Hematopoietic multipotent progenitor cell (in vitro differentiated cells): ENCODE results near the gene SLC25A25. TPM values are rescaled to one million over a fixed set of nuclear protein-coding genes. Genes with fewer than 3 reads are reported as not detected.
"Not testable (repeated sequence)": the region's sequence is repeated elsewhere in the genome, so short reads cannot be mapped to it uniquely, and the experiment has no call there.

Experiments used
- DNase-seq, 3 donors: peaks; one replicate each; pipeline ENCODE4 v3.0.0-alpha.2; 2011 to 2015; ENCODE audit warnings: low read depth in 2 of 3, low spot score in 2 of 3
- total RNA-seq: library from RNA; depleted of rRNA; stranded (reverse); fragments of >200 nt; gene quantifications from one replicate; pipeline ENCODE4 v1.2.3, GENCODE V29; 2012

SLC25A25 gene
- total RNA-seq, 1 donor, result 14.8 TPM

DNA sequence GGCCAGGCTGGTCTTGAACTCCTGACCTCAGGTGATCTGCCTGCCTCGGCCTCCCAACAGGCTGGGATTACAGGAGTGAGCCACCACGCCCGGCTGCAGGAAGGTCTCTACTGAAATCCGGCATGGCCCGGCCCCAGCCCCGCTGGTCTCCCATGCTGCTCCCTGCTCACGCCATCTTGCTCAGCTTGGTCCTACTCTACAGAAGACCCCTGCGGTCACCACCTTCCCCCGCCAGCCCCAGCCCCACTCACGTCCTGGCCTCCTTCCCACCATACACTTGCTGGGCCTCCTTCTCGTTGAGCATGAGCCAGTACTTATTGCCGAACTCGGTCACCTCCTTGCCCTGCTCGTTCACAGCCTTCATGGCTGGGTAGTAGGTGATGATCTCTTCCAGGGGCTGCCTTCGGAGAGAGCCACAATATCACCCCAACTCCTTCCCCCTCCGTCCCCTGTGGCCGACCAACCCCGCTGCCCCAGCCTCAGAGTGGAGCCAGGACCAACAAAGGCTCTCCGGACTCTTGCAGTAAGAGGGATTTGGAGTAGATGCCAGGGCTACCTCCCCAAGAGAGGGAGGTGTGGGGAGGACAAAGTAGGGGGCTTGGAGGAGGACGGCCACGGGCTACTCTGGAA, 55.5 kb downstream of the SLC25A25 start:
- DNase-seq, result no peak

DNA sequence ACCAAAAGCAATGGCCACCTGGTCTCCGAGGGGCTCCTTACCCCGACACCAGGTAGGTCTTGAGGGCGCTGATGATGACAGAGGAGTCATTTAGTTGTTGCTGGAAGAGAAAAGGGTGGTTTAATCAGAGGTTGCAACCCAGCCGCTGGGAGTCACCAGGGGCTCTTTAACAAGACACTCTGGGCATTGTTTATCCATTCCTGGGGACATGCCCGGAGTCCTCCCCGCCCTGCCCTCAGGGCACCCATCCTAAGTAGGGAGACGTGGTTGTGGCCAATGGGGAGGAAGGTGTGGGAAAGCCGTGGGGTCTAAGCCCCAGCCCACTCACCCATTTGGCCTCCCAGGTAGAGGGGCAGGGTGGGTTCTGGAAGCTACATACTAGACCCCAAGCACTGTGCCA, 56.4 kb downstream of the SLC25A25 start:
- DNase-seq, result no peak

- peak in 2 of 3 donors; percentile 40 to 58 for DNase-seq
Measured at GRCh38 chr9:128124873-128125579, 57.0 kb downstream of the SLC25A25 start.

GRCh38 chr9:128125580-128126354, 57.7 kb downstream of the SLC25A25 start:
- no peak for DNase-seq

DNA sequence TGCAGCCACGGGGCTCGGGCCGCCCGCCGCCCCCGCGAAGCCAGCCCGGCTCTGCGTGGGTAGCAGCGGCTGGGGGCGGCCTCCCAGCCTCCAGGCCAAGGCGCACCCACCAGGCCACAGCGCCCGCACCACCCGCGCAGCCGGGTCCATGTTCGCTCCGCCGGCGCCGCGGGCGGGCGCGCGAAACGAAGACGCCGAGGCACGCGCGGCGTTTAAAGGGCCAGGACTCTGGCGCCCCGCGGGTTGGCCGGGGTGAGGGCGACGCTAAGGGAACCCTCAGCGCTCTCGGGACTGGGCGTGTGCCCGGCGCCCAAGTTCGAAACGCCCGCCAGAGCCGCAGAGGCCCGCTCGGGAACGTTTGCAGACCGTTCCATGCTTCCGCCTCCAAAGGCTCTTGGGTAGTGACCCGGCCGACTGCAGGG, 59.5 kb downstream of the SLC25A25 start, which contains the start of gene PTGES2:
Gene PTGES2 (minus strand): TSS at position 162 of the 422 bp plus-strand sequence. CDS start 12 bp downstream, at position 150.
- peak; percentile 73 to 90 (median 89) for DNase-seq

DNA sequence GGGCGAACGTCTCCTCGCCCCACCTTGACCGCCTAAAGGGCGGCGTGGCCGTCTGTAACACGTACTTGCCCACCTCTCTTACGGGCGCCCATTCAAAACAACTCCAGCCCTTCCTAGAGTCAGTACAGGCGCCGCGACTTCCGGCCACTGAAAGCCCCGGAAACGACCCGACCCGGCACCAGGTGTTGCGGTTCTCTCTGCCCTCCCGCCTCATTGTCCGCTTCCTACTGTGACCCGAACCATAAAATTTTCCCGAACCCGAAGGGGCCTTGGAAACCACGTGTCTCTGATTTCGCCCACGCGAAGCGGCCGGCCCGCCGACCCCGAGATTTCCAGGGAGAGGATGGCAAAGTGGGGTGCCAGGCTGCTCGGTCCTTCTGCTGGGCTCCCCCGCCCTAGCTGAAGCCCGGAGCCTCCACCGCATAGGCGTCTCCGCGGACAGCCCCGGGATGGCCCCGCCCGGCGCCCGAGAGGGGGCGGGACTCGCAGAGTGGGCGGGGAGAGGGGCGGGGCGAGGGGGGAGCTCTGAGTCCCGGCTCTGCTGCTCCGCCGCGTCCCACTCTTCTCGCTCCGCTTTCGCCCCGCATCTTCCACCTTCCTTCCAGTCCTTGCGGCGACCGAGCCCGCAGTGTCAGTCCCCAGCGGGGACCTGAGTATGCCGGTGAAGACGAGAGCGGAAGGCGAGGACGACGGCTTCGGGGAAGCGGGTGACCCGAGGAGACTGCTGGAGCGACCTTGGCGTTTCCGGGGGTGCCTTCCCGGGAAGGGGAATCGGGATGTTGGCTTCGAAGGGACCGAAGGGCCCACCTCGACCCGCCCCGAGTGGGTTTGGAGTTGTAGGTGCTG, 60.2 kb downstream of the SLC25A25 start:
- peak; percentile 87 to 94 (median 91) for DNase-seq

- DNase-seq, result no peak
Measured at GRCh38 chr9:128128836-128129590, 61.0 kb downstream of the SLC25A25 start.

- not testable (repeated sequence) for DNase-seq
Measured at GRCh38 chr9:128129976-128130590, 62.1 kb downstream of the SLC25A25 start.

DNA sequence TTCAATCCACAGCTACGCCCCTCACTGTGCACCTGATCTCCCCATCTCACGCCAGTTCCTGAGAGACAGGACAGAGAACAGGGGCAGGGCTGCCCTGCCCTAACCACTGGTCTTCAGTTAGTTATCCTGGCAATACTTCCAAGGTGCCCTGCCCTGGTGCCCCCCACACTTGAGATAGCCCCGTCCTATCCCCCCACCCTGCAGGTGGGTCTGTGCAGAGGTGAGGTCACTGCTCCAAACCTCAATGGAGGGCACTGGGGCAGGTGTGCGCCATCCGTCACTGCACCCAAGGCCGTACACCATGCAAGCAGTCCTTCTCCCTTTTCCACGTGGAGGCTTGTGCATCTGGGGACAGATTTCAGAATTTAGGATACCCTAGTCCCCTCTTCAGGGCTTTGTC, 62.6 kb downstream of the SLC25A25 start:
- not testable (repeated sequence) for DNase-seq

GRCh38 chr9:128131346-128131745, 63.3 kb downstream of the SLC25A25 start:
- not testable (repeated sequence) for DNase-seq

GRCh38 chr9:128132139-128132538, 64.1 kb downstream of the SLC25A25 start:
- DNase-seq, result not testable (repeated sequence)

- DNase-seq, result not testable (repeated sequence)
Measured at GRCh38 chr9:128135561-128135960, 67.5 kb downstream of the SLC25A25 start.

GRCh38 chr9:128136816-128137793, 69.1 kb downstream of the SLC25A25 start:
- DNase-seq, result no peak

GRCh38 chr9:128138001-128138400, 70.0 kb downstream of the SLC25A25 start:
- no peak for DNase-seq

DNA sequence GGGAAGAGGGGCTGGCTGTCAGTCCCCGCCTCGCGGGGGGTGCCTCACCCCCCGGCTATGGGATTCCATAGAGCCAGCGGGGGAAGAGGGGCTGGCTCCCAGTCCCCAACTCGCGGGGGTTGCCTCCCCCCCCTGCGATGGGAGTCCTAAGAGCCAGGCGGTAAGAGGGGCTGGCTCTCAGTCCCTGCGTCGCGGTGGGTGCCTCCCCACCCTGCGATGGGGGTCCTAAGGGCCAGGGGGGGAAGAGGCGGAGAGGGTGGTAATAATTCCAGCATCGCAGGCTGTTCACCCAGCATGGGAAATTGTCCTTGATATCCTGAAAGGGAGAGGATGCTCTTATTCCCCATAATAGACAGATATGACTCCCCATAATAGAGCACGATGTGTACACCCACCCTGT, 71.6 kb downstream of the SLC25A25 start:
- no peak for DNase-seq

DNA sequence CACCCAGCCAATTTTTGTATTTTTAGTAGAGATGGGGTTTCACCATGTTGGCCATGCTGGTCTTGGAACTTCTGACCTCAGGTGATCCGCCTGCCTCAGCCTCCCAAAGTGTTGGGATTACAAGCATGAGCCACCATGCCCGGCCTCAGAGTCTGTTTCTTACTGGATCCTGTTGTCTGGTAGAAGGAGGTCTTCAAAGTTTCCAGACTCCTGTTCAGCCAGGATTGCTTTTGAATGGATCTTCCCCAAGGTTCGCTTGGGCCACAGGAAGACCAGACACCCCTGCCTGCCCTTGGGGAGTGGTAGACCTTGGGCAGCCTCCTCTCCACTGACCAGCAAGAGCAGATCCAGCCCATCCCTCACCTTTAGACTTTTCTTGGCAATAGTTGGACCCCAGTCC, 73.6 kb downstream of the SLC25A25 start:
- no peak for DNase-seq

DNA sequence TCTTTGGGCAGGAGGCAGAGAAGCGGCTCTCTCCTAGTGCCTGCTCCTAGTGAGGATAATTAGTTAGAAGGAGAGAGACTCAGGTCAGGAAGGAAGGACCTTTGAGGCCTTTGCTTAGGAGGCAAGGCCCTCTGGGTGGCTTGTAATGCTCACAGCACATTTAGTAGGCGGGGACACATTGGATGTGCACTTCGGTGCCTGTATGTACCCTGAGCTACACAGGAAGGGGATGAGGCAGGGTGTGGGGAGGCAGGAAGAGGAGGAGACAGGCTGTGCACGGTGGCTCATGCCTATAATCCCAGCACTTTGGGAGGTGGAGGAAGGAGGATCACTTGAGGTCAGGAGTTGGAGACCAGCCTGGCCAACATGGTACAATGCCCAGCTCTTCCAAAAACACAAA, 74.0 kb downstream of the SLC25A25 start:
- DNase-seq, result no peak

DNA sequence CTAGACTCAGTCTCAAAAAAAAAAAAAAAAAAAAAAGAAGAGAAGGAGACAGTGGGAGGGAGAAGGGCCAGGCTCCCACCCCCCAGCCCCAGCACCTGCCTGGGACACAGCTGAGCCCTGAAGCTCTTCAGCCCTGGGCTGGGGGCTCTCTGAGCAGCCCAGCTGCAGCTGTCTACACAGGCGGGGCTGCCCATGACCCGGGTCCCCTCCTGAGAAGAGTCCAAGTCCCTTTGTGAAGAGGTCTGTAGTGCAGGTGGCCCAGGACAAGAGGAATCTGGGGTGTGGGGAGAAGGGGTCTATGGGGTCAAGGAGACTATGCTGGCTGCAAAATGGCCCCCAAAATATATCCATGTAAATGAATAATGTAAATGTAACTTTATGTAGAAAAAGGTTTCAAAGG, 74.6 kb downstream of the SLC25A25 start:
- no peak for DNase-seq
